AG09309 (cell line): ENCODE data around the gene METTL1.

Experiments used
- DNase-seq: peaks from one replicate; pipeline ENCODE4 v3.0.0-alpha.2; 2010; ENCODE audit warnings: low read depth
- H3K4me3 ChIP-seq: 2 replicates; pipeline ENCODE4 v1.5.1; 2011; ENCODE audit warnings: mild to moderate bottlenecking, low read depth, low read length, moderate library complexity; ENCODE audit not compliant: control insufficient read depth
- CTCF ChIP-seq: IDR thresholded peaks from 2 replicates; pipeline ENCODE4 v1.5.1; 2011; ENCODE audit warnings: mild to moderate bottlenecking, low read depth, low read length, inconsistent platforms; ENCODE audit not compliant: insufficient read depth, control insufficient read depth; ENCODE audit errors: missing control alignments

The METTL1 gene

GRCh38 chr12:57727758-57728395 lies 44.0 kb downstream of the METTL1 start:
- DNase-seq = no peak
- no peak overlapping the region for H3K4me3 ChIP-seq
- no peak for TF ChIP-seq CTCF

- peak; percentile 52 for TF ChIP-seq CTCF
These were observed 44.8 kb downstream of the METTL1 start for GRCh38 chr12:57726884-57727757.

GRCh38 chr12:57726151-57726883 lies 45.6 kb downstream of the METTL1 start:
- peak; percentile 94 for TF ChIP-seq CTCF
- H3K4me3 ChIP-seq = peak overlapping the region; percentile 97
- peak; percentile 44 for DNase-seq

More at GRCh38 chr12:57726884-57727757, 44.8 kb downstream of the METTL1 start:
- DNase-seq = no peak
- H3K4me3 ChIP-seq = peak overlapping the region; percentile 97

GRCh38 chr12:57725851-57726150 lies 46.1 kb downstream of the METTL1 start:
- no peak for TF ChIP-seq CTCF
- no peak for DNase-seq
- peak overlapping the region; percentile 97 for H3K4me3 ChIP-seq

- H3K4me3 ChIP-seq = no peak overlapping the region
- TF ChIP-seq CTCF = no peak
- no peak for DNase-seq
These were observed 46.8 kb downstream of the METTL1 start for GRCh38 chr12:57724936-57725740.
